Measurements from ENCODE around the gene RSRC1. TPM values are rescaled to one million over a fixed set of nuclear protein-coding genes. Genes with fewer than 3 reads are reported as not detected.
A peak's percentile ranks its signal among the peaks of the same experiment; 100 is the strongest.

The RSRC1 gene
- total and polyA plus RNA-seq, 2 of the 8 experiments (the other 6 are each of a cell fraction or from before 2014, with no cell fraction given): 2.0 to 27.9 TPM

DNA sequence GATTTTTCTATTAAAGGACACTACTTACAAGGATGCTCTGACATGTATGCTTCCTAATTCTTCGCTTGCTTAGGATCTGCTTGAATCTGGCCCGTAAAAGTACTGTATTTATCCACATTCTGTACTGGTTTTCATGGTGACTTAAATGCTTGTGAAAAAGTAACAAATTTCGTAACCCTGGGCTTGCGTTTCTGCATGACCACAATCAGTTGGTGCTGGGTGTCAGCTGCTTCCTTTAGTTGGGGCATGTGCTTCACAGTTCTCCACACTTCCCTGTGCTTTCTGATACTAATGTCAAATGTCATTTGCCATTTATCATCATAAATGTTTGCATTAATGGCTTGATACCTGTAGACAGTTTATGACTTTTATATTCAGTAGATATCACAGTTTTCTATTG lies 242.7 kb downstream of the RSRC1 start:
- H3K4ac ChIP-seq (replicated peaks; ENCODE audit: insufficient read length, low read depth, low read length): no peak overlapping the region
- H3K4me2 ChIP-seq (ENCODE audit: insufficient read depth in 1 of 2, low read depth in 2 of 2, low read length in 2 of 2): no peak overlapping the region
- no peak overlapping the region for H3K4me3 ChIP-seq (ENCODE audit: extremely low read depth in 1 of 4, insufficient read depth in 2 of 4, low read depth in 3 of 4, low read length in 4 of 4)
- H3K56ac ChIP-seq (replicated peaks; ENCODE audit: insufficient read length, low read depth, low read length): no peak overlapping the region
- H4K20me1 ChIP-seq (replicated peaks in 1 of 2; ENCODE audit: control insufficient read depth in 1 of 2, insufficient read depth in 2 of 2, low read length in 2 of 2): no peaks in the 10 kb centered on the region
- POLR2A ChIA-PET (ENCODE audit: partially characterized antibody): no interaction called here
- H2AK5ac ChIP-seq (ENCODE audit: low read depth, low read length): no peak overlapping the region
- WGBS, 2 experiments (ENCODE audit: extremely low coverage in 1 of 2, insufficient coverage in 1 of 2, insufficient read length in 1 of 2, insufficient replicate concordance in 2 of 2, low coverage in 1 of 2, low lambda C conversion rate in 2 of 2, missing lambda C conversion rate in 1 of 2): 85% methylated on average over 4 of the region's 4 CpGs; no CpG with 5 or more reads in 1 of the 2 experiments
- H3K9ac ChIP-seq (replicated peaks in 1 of 4; ENCODE audit: extremely low read depth in 1 of 4, low read depth in 3 of 4, low read length in 3 of 4): no peak overlapping the region
- no peak overlapping the region for H2BK20ac ChIP-seq (ENCODE audit: low read length)
- no peaks in the 10 kb centered on the region for H3K79me2 ChIP-seq (ENCODE audit: control insufficient read depth in 1 of 2, insufficient read depth in 2 of 2, low read length in 2 of 2)
- H3K27me3 ChIP-seq (replicated peaks in 1 of 4; ENCODE audit: control insufficient read depth in 3 of 4, extremely low read depth in 1 of 4, insufficient read depth in 3 of 4, low read length in 3 of 4): no peaks in the 10 kb centered on the region
- H3K18ac ChIP-seq (ENCODE audit: extremely low read depth, low read length): no peak overlapping the region
- no peak overlapping the region for H2BK15ac ChIP-seq (ENCODE audit: low read length)
- no peak overlapping the region for H3K14ac ChIP-seq (ENCODE audit: insufficient read length)
- H2AFZ ChIP-seq (ENCODE audit: low read length): no peak overlapping the region
- no peak overlapping the region for H2BK120ac ChIP-seq (replicated peaks; ENCODE audit: low read depth, low read length)
- no peak overlapping the region for H3K23ac ChIP-seq (ENCODE audit: insufficient read length)
- no peak overlapping the region for H3K27ac ChIP-seq (ENCODE audit: low read depth, low read length)
- H4K5ac ChIP-seq (ENCODE audit: insufficient read length, low read depth, low read length): no peak overlapping the region
- H3K23me2 ChIP-seq (ENCODE audit: low read depth, low read length): no peaks in the 10 kb centered on the region
- DNase-seq (ENCODE audit: low read depth in 1 of 2, low spot score in 2 of 2) (no peak), FAIRE-seq (peak; percentile 28)
- no peaks in the 10 kb centered on the region for H3K9me3 ChIP-seq (ENCODE audit: insufficient read depth in 2 of 2, low read depth in 1 of 2, low read length in 1 of 2)
- H3K4me1 ChIP-seq (replicated peaks in 1 of 4; ENCODE audit: control insufficient read depth in 3 of 4, insufficient read depth in 4 of 4, low read length in 3 of 4): no peaks in the 10 kb centered on the region
- H4K8ac ChIP-seq (ENCODE audit: extremely low read depth, insufficient read depth, low read length): no peak overlapping the region
- H3K36me3 ChIP-seq (ENCODE audit: control insufficient read depth in 2 of 4, insufficient read depth in 4 of 4, low read length in 3 of 4): no peaks in the 10 kb centered on the region
- H3K79me1 ChIP-seq (ENCODE audit: low read depth, low read length): no peaks in the 10 kb centered on the region
- CTCF ChIA-PET (ENCODE audit: partially characterized antibody): no interaction called here
- H2BK12ac ChIP-seq (ENCODE audit: low read depth, low read length): no peak overlapping the region
- H4K91ac ChIP-seq (replicated peaks; ENCODE audit: insufficient read length, low read length): no peak overlapping the region
- H2BK5ac ChIP-seq (ENCODE audit: low read depth, low read length): no peak overlapping the region
- no peak for TF ChIP-seq CTBP2 (IDR thresholded peaks at IDR 0.05; ENCODE audit: borderline replicate concordance, insufficient read depth, insufficient read length, low read length)
- TF ChIP-seq JUND (IDR thresholded peaks at IDR 0.05; ENCODE audit: low read length): no peak
- no peak for TF ChIP-seq CHD2 (IDR thresholded peaks at IDR 0.05; ENCODE audit: low read length)
- no peak for TF ChIP-seq CREB1 (IDR thresholded peaks at IDR 0.05)
- no peak for TF ChIP-seq EGR1 (IDR thresholded peaks at IDR 0.05; ENCODE audit: borderline replicate concordance, low read depth, low read length)
- TF ChIP-seq, protein P1, sequence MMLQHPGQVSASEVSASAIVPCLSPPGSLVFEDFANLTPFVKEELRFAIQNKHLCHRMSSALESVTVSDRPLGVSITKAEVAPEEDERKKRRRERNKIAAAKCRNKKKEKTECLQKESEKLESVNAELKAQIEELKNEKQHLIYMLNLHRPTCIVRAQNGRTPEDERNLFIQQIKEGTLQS (IDR thresholded peaks at IDR 0.05; ENCODE audit: insufficient read depth, low read depth, low read length): no peak
- no peak for TF ChIP-seq TAF7 (optimal IDR thresholded peaks at IDR 0.05; ENCODE audit: borderline replicate concordance, low read depth, low read length)
- TF ChIP-seq FOSL1 (IDR thresholded peaks at IDR 0.05; ENCODE audit: insufficient read depth, low read depth, low read length): no peak
- TF ChIP-seq BRCA1 (IDR thresholded peaks at IDR 0.05; ENCODE audit: low read depth, low read length): no peak
- TF ChIP-seq POU5F1 (IDR thresholded peaks at IDR 0.05; ENCODE audit: low read depth, low read length): no peak
- TF ChIP-seq POLR2AphosphoS5 (IDR thresholded peaks at IDR 0.05; ENCODE audit: low read depth, low read length): no peak
- no peak for TF ChIP-seq SIN3A (conservative IDR thresholded peaks at IDR 0.05 in 1 of 2, IDR thresholded peaks at IDR 0.05 in 1 of 2; ENCODE audit: low read depth in 1 of 2, low read length in 2 of 2)
- no peak for TF ChIP-seq MAFK (IDR thresholded peaks at IDR 0.05; ENCODE audit: low read depth, low read length)
- TF ChIP-seq BCL11A (IDR thresholded peaks at IDR 0.05; ENCODE audit: low read depth in 2 of 2, low read length in 2 of 2): no peak

All from H1 (cell line).